Retinal pigment epithelial cell (primary cell): ENCODE results near the gene ATP9B.

Experiments
- DNase-seq: peaks from one replicate; pipeline ENCODE4 v3.0.0-alpha.2; 2010; ENCODE audit warnings: low read depth
- H3K4me3 ChIP-seq: 2 replicates; pipeline ENCODE4 v1.5.1; 2011; ENCODE audit warnings: mild to moderate bottlenecking, low read length, control low read depth, moderate library complexity
- TF ChIP-seq, protein P1 (sequence below): conservative IDR thresholded peaks from 2 replicates; pipeline ENCODE4 v1.5.1; 2011; ENCODE audit warnings: low read depth, low read length, control low read depth, inconsistent platforms

ATP9B gene

DNA sequence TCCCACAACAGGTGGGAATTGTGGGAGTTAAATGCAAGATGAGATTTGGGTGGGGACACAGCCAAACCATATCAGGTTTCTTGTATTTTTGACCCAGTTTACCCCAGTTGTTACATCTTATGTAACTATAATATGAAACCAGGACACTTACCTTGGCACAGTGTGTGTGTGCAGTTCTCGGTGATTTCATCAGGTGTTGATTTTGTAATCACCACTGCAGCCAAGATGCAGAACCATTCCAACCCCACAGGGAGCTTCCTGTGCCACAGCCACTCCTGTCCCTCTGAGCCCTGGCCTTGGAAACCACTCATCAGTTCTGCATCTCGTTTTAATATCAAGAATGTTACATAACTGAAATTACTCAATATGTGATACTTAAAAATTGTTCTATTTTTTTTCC, 31.8 kb downstream of the ATP9B start:
- TF ChIP-seq, protein P1, sequence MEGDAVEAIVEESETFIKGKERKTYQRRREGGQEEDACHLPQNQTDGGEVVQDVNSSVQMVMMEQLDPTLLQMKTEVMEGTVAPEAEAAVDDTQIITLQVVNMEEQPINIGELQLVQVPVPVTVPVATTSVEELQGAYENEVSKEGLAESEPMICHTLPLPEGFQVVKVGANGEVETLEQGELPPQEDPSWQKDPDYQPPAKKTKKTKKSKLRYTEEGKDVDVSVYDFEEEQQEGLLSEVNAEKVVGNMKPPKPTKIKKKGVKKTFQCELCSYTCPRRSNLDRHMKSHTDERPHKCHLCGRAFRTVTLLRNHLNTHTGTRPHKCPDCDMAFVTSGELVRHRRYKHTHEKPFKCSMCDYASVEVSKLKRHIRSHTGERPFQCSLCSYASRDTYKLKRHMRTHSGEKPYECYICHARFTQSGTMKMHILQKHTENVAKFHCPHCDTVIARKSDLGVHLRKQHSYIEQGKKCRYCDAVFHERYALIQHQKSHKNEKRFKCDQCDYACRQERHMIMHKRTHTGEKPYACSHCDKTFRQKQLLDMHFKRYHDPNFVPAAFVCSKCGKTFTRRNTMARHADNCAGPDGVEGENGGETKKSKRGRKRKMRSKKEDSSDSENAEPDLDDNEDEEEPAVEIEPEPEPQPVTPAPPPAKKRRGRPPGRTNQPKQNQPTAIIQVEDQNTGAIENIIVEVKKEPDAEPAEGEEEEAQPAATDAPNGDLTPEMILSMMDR = no peak
- no peak overlapping the region for H3K4me3 ChIP-seq
- DNase-seq = no peak

- no peak for DNase-seq
- no peak overlapping the region for H3K4me3 ChIP-seq
- TF ChIP-seq, protein P1 = no peak
These were observed 33.7 kb downstream of the ATP9B start for GRCh38 chr18:79102886-79103285.

DNA sequence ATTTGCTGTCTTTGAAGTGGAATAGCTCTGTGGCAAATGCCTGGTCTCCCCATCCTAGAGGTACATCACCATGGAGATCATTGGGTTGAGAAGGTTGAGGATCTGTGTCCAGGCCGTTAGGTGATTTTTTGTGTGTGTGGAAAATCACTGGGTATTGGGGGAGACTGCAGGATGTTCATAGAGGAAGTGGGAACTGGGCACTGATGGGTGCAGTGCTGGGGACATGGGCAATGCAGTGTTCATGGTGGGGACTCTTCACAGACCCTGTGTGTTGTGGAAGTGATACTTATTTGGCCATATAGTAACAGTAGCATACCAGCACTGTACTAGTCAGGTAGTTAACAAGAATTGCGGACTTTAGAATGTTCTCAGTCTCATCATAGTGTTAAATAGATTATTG, 34.9 kb downstream of the ATP9B start:
- H3K4me3 ChIP-seq = no peak overlapping the region
- TF ChIP-seq, protein P1 = no peak
- DNase-seq = no peak

- DNase-seq = no peak
- H3K4me3 ChIP-seq = no peak overlapping the region
- TF ChIP-seq, protein P1 = no peak
These were observed 36.3 kb downstream of the ATP9B start for GRCh38 chr18:79105455-79105854.

- TF ChIP-seq, protein P1 = no peak
- DNase-seq = no peak
- H3K4me3 ChIP-seq = no peak overlapping the region
These were observed 36.9 kb downstream of the ATP9B start for GRCh38 chr18:79106084-79106483.

DNA sequence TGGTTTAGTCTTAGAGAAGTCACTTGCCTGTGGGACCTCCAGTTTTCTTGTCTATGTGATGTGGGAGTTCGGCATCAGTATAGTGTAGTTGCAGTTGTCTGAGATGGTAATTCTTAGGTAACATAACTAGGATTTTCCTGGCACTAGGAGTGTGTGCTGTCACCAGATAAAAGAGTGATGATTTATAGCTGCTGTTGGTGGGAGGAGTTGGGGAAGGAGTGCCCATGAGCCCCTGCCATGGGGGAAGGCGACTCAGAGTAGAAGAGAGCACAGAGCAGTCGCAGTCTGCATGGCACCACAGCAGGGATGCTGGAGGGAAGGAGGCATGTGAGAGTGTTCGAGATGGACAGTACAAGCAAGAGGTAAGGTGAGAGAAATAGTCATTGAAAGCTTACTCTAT, 38.7 kb downstream of the ATP9B start:
- H3K4me3 ChIP-seq = no peak overlapping the region
- TF ChIP-seq, protein P1 = no peak

DNA sequence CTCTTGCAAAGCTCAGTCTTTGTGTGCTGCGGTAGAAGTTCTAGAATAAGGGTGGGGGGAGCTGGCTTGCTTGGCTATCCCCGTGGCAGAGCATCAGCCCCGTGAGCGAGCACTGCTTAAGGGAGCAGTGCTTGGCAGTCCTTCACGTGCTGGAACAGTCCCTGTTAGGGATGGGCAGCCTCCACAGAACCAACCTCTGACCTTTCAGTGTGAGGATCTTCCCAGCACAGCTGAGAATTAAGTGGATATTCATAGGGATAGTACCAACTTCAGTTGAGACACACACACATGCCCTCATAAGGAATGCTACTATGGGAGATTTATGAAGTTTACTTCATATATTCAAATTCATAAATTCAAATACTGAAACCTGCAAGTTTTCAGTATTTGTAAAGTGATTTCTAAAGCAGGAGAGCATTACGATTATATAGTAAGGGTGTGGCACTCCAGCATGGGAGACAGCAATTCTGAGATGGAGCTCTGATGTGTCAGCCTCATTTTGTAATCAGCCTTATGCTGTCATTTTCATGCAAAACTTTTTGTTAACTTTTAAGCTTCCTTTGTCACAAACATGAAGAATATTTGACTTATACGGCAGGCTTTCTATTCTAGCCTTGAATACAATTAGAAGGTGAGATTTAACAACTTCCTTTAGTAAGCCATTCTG, 39.5 kb downstream of the ATP9B start:
- no peak for DNase-seq
- TF ChIP-seq, protein P1 = no peak
- H3K4me3 ChIP-seq = no peak overlapping the region

More for the DNA sequence above, 38.7 kb downstream of the ATP9B start:
- DNase-seq = no peak
